ENCODE data around the gene ZNF846.

Gene ZNF846

GRCh38 chr19:9768175-9769112, at the start of gene ZNF846:
TSS of gene ZNF846 (minus strand) at chr19:9768738. CDS start at chr19:9764950, 3,788 bp downstream.
- no peak for TF ChIP-seq CTCF (IDR thresholded peaks at IDR 0.05)
- Histone ChIP-seq H3K36me3 (peaks cover 14 to 35% (median 25%) of the 10 kb centered on the region in 3 donors), H3K4me1 (peaks cover 0 to 18% (median 13%) of the 10 kb centered on the region in 4 donors), H3K27me3 (no peaks in the 10 kb centered on the region), H3K27ac (peak within 1 kb of the TSS; percentile 93 to 95), H3K4me3 (peak within 1 kb of the TSS; percentile 69 to 70), H3K9me3 (no peaks in the 10 kb centered on the region)
- peak; percentile 91 to 95 for DNase-seq
- intact Hi-C loops (cut with DNase I; ENCODE audit: low total_unique reads) = loop anchor here (2.0 kb wide), 1 partner anchor 94 kb away; the partner anchor contains the start of gene ZNF562

GRCh38 chr19:9818175-9818733, 49.7 kb upstream of the ZNF846 start:
- Histone ChIP-seq H3K36me3 (peaks cover 3 to 22% (median 12%) of the 10 kb centered on the region in 3 donors), H3K4me1 (peaks cover 0 to 28% (median 20%) of the 10 kb centered on the region in 4 donors), H3K27me3 (no peaks in the 10 kb centered on the region), H3K4me3 (peak overlapping the region; percentile 88 to 99), H3K9me3 (no peaks in the 10 kb centered on the region), H3K27ac (peak overlapping the region; percentile 92 to 96)
- no peak for TF ChIP-seq CTCF (IDR thresholded peaks at IDR 0.05)
- DNase-seq = no peak
- intact Hi-C loops (cut with DNase I; ENCODE audit: low total_unique reads) = no loop called here

GRCh38 chr19:9811139-9811538, 42.6 kb upstream of the ZNF846 start:
- no peaks in the 10 kb centered on the region for H3K27me3 ChIP-seq
- H3K9me3 ChIP-seq = no peaks in the 10 kb centered on the region
- no peak for TF ChIP-seq CTCF (IDR thresholded peaks at IDR 0.05)
- no peak for DNase-seq
- H3K36me3 ChIP-seq = peaks cover 39 to 82% (median 51%) of the 10 kb centered on the region in 3 donors
- intact Hi-C loops (cut with DNase I; ENCODE audit: low total_unique reads) = no loop called here
- H3K4me3 ChIP-seq = no peak overlapping the region
- peaks cover 0 to 1% (median 0%) of the 10 kb centered on the region in 4 donors for H3K4me1 ChIP-seq
- no peak overlapping the region for H3K27ac ChIP-seq

GRCh38 chr19:9808855-9809824, 40.6 kb upstream of the ZNF846 start:
- Histone ChIP-seq H3K4me1 (no peaks in the 10 kb centered on the region), H3K9me3 (no peaks in the 10 kb centered on the region), H3K27me3 (no peaks in the 10 kb centered on the region), H3K36me3 (peaks cover 39 to 73% (median 52%) of the 10 kb centered on the region in 3 donors), H3K27ac (no peak overlapping the region), H3K4me3 (no peak overlapping the region)
- TF ChIP-seq CTCF (IDR thresholded peaks at IDR 0.05) = no peak
- intact Hi-C loops (cut with DNase I; ENCODE audit: low total_unique reads) = loop anchor here (10.0 kb wide), 1 partner anchor 604 kb away; no protein-coding TSS in a partner anchor
- no peak for DNase-seq

GRCh38 chr19:9806803-9807202, 38.3 kb upstream of the ZNF846 start:
- intact Hi-C loops (cut with DNase I; ENCODE audit: low total_unique reads) = loop anchor here (10.0 kb wide), 1 partner anchor 602 kb away; no protein-coding TSS in a partner anchor
- Histone ChIP-seq H3K36me3 (peaks cover 37 to 58% (median 41%) of the 10 kb centered on the region in 3 donors), H3K4me1 (no peaks in the 10 kb centered on the region), H3K27me3 (no peaks in the 10 kb centered on the region), H3K27ac (no peak overlapping the region), H3K4me3 (no peak overlapping the region), H3K9me3 (no peaks in the 10 kb centered on the region)
- TF ChIP-seq CTCF (IDR thresholded peaks at IDR 0.05) = no peak
- DNase-seq = no peak
